ENCODE data around the gene NEDD4L.

NEDD4L gene

GRCh38 chr18:58190842-58191530, 147.0 kb downstream of the NEDD4L start:
- Histone ChIP-seq H3K4me3 (ENCODE audit: low read depth, low read length) (no peak overlapping the region), H3K36me3 (no peaks in the 10 kb centered on the region), H3K27ac (no peak overlapping the region), H3K9me3 (ENCODE audit: severe bottlenecking) (no peaks in the 10 kb centered on the region), H3K27me3 (ENCODE audit: insufficient read depth, low read depth, severe bottlenecking) (no peaks in the 10 kb centered on the region)
- peak; percentile 32 for DNase-seq
- TF ChIP-seq CTCF (IDR thresholded peaks at IDR 0.05; ENCODE audit: low read depth, low read length): no peak

GRCh38 chr18:58191626-58192025, 147.6 kb downstream of the NEDD4L start:
- no peak for TF ChIP-seq CTCF (IDR thresholded peaks at IDR 0.05; ENCODE audit: low read depth, low read length)
- Histone ChIP-seq H3K9me3 (ENCODE audit: severe bottlenecking) (no peaks in the 10 kb centered on the region), H3K27me3 (ENCODE audit: insufficient read depth, low read depth, severe bottlenecking) (no peaks in the 10 kb centered on the region), H3K4me3 (ENCODE audit: low read depth, low read length) (no peak overlapping the region), H3K27ac (no peak overlapping the region), H3K36me3 (no peaks in the 10 kb centered on the region)
- no peak for DNase-seq

- no peaks in the 10 kb centered on the region for H3K36me3 ChIP-seq
These were observed 148.5 kb downstream of the NEDD4L start for GRCh38 chr18:58192519-58192918.

GRCh38 chr18:58194028-58194427, 150.0 kb downstream of the NEDD4L start:
- no peak overlapping the region for H3K27ac ChIP-seq
- no peaks in the 10 kb centered on the region for H3K9me3 ChIP-seq (ENCODE audit: severe bottlenecking)
- no peak overlapping the region for H3K4me3 ChIP-seq (ENCODE audit: low read depth, low read length)
- TF ChIP-seq CTCF (IDR thresholded peaks at IDR 0.05; ENCODE audit: low read depth, low read length): peak; percentile 89
- peak; percentile 72 for DNase-seq
- no peaks in the 10 kb centered on the region for H3K27me3 ChIP-seq (ENCODE audit: insufficient read depth, low read depth, severe bottlenecking)
- H3K36me3 ChIP-seq: no peaks in the 10 kb centered on the region

More at GRCh38 chr18:58192519-58192918, 148.5 kb downstream of the NEDD4L start:
- no peaks in the 10 kb centered on the region for H3K9me3 ChIP-seq (ENCODE audit: severe bottlenecking)
- H3K4me3 ChIP-seq (ENCODE audit: low read depth, low read length): no peak overlapping the region
- no peaks in the 10 kb centered on the region for H3K27me3 ChIP-seq (ENCODE audit: insufficient read depth, low read depth, severe bottlenecking)
- TF ChIP-seq CTCF (IDR thresholded peaks at IDR 0.05; ENCODE audit: low read depth, low read length): no peak
- no peak for DNase-seq
- no peak overlapping the region for H3K27ac ChIP-seq

- Histone ChIP-seq H3K4me3 (ENCODE audit: low read depth, low read length) (no peak overlapping the region), H3K27me3 (ENCODE audit: insufficient read depth, low read depth, severe bottlenecking) (no peaks in the 10 kb centered on the region), H3K9me3 (ENCODE audit: severe bottlenecking) (no peaks in the 10 kb centered on the region), H3K27ac (no peak overlapping the region), H3K36me3 (no peaks in the 10 kb centered on the region)
- TF ChIP-seq CTCF (IDR thresholded peaks at IDR 0.05; ENCODE audit: low read depth, low read length): no peak
- no peak for DNase-seq
These were observed 151.3 kb downstream of the NEDD4L start for GRCh38 chr18:58195278-58195765.

GRCh38 chr18:58196164-58196563, 152.1 kb downstream of the NEDD4L start:
- TF ChIP-seq CTCF (IDR thresholded peaks at IDR 0.05; ENCODE audit: low read depth, low read length): no peak
- no peak overlapping the region for H3K27ac ChIP-seq
- DNase-seq: no peak
- H3K4me3 ChIP-seq (ENCODE audit: low read depth, low read length): no peak overlapping the region
- H3K9me3 ChIP-seq (ENCODE audit: severe bottlenecking): no peaks in the 10 kb centered on the region
- no peaks in the 10 kb centered on the region for H3K27me3 ChIP-seq (ENCODE audit: insufficient read depth, low read depth, severe bottlenecking)
- H3K36me3 ChIP-seq: no peaks in the 10 kb centered on the region

Data from WERI-Rb-1 (cell line).